Choroid plexus epithelial cell (primary cell): ENCODE results near the gene FAF2.
"Not testable (repeated sequence)": the region's sequence is repeated elsewhere in the genome, so short reads cannot be mapped to it uniquely, and the experiment has no call there.

Source experiments
- DNase-seq: peaks from one replicate; pipeline ENCODE4 v3.0.0-alpha.2; 2010; ENCODE audit warnings: low read depth
- H3K4me3 ChIP-seq: 2 replicates; pipeline ENCODE4 v1.5.1; 2011; ENCODE audit warnings: low read depth, mild to moderate bottlenecking, control low read depth, low read length, moderate library complexity
- TF ChIP-seq, protein P1 (sequence below): conservative IDR thresholded peaks from 2 replicates; pipeline ENCODE4 v1.5.1; 2011; ENCODE audit warnings: low read depth, mild to moderate bottlenecking, control low read depth, inconsistent platforms, low read length, moderate library complexity

FAF2 gene

DNA sequence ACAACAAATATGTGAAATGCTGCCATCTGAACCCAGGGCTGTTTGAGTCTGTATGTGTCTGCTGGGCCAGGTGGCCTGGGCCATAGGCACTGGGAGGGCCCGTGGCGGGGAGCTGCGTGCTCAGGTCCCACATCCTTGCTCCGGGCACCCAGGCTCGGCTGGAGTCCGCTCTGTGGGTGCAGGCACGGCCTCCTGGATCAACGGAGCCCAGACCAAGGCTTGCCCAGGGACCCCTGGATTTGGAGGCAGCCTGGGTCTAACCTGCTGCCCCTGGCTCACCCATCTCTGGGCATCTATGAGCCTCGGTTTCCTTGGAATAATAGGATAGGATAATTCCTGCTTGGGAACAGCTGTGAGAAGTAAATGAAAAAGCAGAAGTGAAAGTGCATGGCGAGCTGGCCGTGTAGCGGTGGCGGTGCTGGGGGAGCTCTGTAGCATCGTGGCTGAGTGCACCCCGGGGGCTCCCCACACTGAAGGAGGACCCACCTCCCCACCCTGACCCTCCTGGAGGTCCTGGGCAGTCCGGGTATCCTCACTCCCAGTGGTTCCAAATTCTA lies 102.2 kb downstream of the FAF2 start:
- DNase-seq: no peak
- TF ChIP-seq, protein P1, sequence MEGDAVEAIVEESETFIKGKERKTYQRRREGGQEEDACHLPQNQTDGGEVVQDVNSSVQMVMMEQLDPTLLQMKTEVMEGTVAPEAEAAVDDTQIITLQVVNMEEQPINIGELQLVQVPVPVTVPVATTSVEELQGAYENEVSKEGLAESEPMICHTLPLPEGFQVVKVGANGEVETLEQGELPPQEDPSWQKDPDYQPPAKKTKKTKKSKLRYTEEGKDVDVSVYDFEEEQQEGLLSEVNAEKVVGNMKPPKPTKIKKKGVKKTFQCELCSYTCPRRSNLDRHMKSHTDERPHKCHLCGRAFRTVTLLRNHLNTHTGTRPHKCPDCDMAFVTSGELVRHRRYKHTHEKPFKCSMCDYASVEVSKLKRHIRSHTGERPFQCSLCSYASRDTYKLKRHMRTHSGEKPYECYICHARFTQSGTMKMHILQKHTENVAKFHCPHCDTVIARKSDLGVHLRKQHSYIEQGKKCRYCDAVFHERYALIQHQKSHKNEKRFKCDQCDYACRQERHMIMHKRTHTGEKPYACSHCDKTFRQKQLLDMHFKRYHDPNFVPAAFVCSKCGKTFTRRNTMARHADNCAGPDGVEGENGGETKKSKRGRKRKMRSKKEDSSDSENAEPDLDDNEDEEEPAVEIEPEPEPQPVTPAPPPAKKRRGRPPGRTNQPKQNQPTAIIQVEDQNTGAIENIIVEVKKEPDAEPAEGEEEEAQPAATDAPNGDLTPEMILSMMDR: no peak
- no peak overlapping the region for H3K4me3 ChIP-seq

DNA sequence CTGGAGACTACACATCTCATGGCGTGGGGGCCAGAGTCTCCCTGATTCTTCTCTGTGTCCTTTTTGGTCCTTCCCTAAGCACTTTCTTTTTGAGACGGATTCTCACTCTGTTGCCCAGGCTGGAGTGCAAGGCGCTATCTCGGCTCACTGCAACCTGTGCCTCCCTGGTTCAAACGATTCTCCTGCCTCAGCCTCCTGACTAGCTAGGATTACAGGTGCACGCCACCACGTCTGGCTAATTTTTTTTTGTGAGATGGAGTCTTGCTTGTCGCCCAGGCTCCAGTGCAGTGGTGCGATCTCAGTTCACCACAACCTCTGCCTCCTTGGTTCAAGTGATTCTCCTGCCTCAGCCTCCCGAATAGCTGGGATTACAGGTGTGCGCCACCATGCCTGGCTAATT lies 102.8 kb downstream of the FAF2 start:
- DNase-seq, H3K4me3 ChIP-seq: not testable (repeated sequence)

DNA sequence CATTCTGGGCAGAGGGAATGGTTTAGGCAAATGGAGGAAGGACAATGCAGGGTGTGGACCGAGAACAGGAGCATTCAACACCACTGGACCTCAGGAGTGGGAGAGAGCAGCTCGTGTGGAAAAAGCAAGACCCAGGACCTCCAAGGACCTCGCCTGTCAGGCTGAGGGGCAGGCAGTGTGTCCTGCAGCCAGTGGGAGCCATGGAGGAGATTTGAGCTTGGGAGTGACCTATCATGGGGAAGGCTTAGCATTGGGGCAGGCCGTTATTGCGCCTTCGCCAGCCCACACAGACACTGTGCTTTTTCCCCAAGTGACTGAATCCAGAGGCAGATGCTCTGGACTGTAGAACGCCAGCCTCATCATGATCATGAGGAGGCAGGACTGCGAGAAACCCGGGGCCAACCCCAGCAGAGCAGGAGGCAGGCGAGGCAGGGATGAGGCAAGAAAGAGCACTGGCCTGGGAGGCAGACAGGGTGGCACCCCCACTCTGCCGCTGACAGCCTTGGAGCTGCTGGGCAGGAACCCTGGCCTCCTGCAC lies 104.2 kb downstream of the FAF2 start:
- TF ChIP-seq, protein P1: no peak
- DNase-seq: no peak
- no peak overlapping the region for H3K4me3 ChIP-seq

DNA sequence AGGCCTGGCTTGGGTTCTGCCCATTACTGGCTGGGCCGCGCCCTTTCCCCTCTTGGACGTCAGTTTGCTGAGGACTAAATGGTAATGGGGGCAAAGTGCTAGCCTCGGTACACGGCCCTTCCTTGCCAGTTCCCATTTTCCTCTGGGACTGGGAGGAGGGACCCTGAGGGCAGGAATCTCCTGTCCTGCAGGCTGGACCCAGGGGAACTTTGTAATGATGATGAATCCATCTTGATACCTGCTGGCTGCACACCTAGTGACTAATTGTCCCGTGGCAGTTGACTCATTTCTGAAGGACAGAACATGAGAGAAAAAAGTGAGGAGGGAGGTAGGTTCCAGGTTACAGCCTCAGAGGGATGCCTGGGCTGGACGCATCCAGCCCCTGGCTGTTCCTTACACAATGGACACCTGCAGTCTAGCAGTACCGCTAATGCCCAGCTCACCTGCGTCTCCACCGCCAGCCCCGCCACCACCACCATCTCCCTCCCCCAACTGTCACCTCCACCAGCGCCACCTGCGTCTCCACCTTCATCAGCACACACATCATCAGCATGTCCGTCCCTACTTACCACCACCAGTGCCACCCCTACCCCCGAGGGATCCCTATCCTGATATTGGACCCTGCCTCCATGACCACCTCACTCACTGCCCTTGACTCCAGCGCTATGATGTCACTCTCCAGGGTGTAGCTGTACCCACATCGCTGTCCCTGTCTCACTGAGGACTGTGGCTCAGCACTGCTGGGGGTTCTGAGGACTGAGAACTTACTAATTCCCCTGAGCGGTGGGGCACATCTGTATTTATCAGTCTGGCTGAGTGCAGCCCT lies 105.3 kb downstream of the FAF2 start:
- no peak for DNase-seq
- TF ChIP-seq, protein P1: no peak
- H3K4me3 ChIP-seq: no peak overlapping the region

DNA sequence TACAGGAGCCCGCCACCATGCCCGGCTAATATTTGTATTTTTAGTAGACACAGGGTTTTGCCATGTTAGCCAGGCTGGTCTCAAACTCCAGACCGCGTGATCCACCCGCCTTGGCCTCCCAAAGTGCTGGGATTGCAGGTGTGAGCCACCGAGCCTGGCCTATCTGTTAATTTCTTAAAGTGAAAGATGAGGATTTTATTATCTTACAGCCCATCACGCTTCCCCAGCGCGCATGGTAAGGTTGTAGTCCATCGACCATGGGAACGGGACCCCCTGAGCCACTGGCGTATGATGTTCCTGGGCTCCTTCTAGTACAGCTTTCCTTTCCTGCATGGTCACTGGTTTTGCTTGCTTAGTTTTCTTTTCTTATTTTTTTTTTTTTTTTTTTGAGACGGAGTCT lies 109.7 kb downstream of the FAF2 start:
- TF ChIP-seq, protein P1: no peak
- no peak for DNase-seq
- H3K4me3 ChIP-seq: no peak overlapping the region
